Measurements from ENCODE around the gene SDK1.

DNA sequence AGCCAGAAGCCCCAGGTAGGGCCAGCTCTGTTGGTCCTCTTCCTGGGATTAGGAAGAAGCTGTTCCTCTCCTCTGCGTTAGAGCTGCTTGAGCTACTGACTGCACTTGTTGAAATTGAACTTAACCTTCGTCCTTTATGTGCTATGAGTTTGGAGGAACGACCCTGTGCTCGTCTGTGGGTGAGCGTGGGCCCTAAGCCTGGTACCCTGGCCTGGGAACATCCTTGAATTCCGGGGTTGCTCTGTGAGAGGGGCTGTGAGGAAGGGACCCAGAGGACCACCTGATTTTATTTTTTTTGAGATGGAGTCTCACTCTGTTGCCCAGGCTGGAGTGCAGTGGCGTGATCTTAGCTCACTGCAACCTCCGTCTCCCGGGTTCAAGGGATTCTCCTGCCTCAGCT is 933.8 kb downstream of the SDK1 start:
- TF ChIP-seq EZH2phosphoT487 (IDR thresholded peaks at IDR 0.05; ENCODE audit: insufficient read depth, low read depth) (no peak), EZH2 (IDR thresholded peaks at IDR 0.05; ENCODE audit: insufficient read depth, poor library complexity, severe bottlenecking) (no peak)

Measured in GM23248 (cell line).